Thyroid gland (tissue), 4 donors: ENCODE results near the gene MAGI2. TPM values are rescaled to one million over a fixed set of nuclear protein-coding genes. Genes with fewer than 3 reads are reported as not detected.

ENCODE experiments used
- DNase-seq, 2 donors: peaks; one replicate each; pipeline ENCODE4 v3.0.0-alpha.2; 2019
- H3K27ac ChIP-seq, 3 donors: fragments of 200-600 bp; sonication (generic); 1 replicate in 2 of 3; 2 replicates in 1 of 3; pipeline ENCODE4 v1.5.1; 2016 to 2019; ENCODE audit warnings: mild to moderate bottlenecking in 1 of 3, moderate library complexity in 1 of 3
- H3K27me3 ChIP-seq: fragments of 200-600 bp; sonication (generic); one replicate; pipeline ENCODE4 v1.5.1; 2019
- H3K36me3 ChIP-seq, 2 donors: fragments of 200-600 bp; sonication (generic); one replicate each; pipeline ENCODE4 v1.5.1; 2016 to 2019
- H3K4me1 ChIP-seq, 2 donors: fragments of 200-600 bp; sonication (generic); one replicate each; pipeline ENCODE4 v1.5.1; 2017 to 2019
- H3K4me3 ChIP-seq, 3 donors: fragments of 200-600 bp; sonication (generic); replicated peaks in 1 of 3; 1 replicate in 2 of 3; 2 replicates in 1 of 3; pipeline ENCODE4 v1.5.1; 2016; ENCODE audit warnings: mild to moderate bottlenecking in 1 of 3
- H3K9me3 ChIP-seq: fragments of 200-600 bp; sonication (generic); one replicate; pipeline ENCODE4 v1.5.1; 2017
- POLR2A ChIP-seq, 2 donors: fragments of 450-650 bp; IDR thresholded peaks; one replicate each; pipeline ENCODE4 v1.6.1; 2017; ENCODE audit warnings: antibody characterized with exemption in 2 of 2, mild to moderate bottlenecking in 2 of 2, moderate library complexity in 1 of 2
- WGBS, 2 donors: methylation state at CpG; one replicate each; pipeline ENCODE4 v1.1.5; 2017; 5-methylcytosine and 5-hydroxymethylcytosine counted together
- intact Hi-C: fragments of 100-400 bp; cut with DNase I; formaldehyde crosslinking; loops from one replicate; pipeline ENCODE4 v1.15.1; 2023
- total RNA-seq, 4 donors: library from RNA; depleted of rRNA; stranded (reverse); fragments of >200 nt; gene quantifications; one replicate each; pipeline ENCODE4 v1.2.3, GENCODE V29; 2016
- TF ChIP-seq, protein P1 (sequence below), 6 experiments: fragments of 200-600 bp in 3 of 6; fragments of 450-650 bp in 3 of 6; sonication (generic) in 3 of 6; IDR thresholded peaks; one replicate each; pipeline ENCODE4 v1.5.1; 2016 to 2019; ENCODE audit warnings: antibody characterized with exemption in 6 of 6, mild to moderate bottlenecking in 2 of 6, inconsistent platforms in 1 of 6, moderate library complexity in 1 of 6

Gene MAGI2
- total RNA-seq, 4 donors from 2014 or later, result 20.7 to 31.1 (median 26.0) TPM

DNA sequence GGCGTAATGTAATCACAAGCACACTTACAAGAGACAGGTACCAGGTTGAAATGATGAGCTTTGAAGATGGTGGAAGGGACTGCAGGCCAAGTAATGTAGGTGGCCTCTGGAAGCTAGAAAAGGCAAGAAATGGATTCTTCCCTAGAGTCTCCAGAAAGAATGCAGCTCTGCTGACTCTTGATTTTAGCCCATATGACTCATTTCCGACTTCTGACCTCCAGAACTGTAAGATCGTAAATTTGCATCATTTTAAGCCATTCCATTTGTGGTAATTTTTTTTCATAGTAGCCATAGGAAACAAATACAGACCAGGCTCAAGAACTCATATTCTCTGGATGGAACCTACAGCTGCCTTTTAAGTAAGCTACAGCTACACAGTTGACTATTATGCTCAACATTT, 315.5 kb downstream of the MAGI2 start:
- no peaks in the 10 kb centered on the region for H3K9me3 ChIP-seq
- TF ChIP-seq POLR2A (IDR thresholded peaks at IDR 0.05), result no peak
- TF ChIP-seq, protein P1, sequence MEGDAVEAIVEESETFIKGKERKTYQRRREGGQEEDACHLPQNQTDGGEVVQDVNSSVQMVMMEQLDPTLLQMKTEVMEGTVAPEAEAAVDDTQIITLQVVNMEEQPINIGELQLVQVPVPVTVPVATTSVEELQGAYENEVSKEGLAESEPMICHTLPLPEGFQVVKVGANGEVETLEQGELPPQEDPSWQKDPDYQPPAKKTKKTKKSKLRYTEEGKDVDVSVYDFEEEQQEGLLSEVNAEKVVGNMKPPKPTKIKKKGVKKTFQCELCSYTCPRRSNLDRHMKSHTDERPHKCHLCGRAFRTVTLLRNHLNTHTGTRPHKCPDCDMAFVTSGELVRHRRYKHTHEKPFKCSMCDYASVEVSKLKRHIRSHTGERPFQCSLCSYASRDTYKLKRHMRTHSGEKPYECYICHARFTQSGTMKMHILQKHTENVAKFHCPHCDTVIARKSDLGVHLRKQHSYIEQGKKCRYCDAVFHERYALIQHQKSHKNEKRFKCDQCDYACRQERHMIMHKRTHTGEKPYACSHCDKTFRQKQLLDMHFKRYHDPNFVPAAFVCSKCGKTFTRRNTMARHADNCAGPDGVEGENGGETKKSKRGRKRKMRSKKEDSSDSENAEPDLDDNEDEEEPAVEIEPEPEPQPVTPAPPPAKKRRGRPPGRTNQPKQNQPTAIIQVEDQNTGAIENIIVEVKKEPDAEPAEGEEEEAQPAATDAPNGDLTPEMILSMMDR (IDR thresholded peaks at IDR 0.05), result no peak
- WGBS, 2 donors, result 92 to 95% methylated on average over 3 of the region's 3 CpGs
- no peak overlapping the region for H3K4me3 ChIP-seq
- no peaks in the 10 kb centered on the region for H3K4me1 ChIP-seq
- H3K27me3 ChIP-seq, result no peaks in the 10 kb centered on the region
- no peak overlapping the region for H3K27ac ChIP-seq
- intact Hi-C loops, result no loop called here
- no peaks in the 10 kb centered on the region for H3K36me3 ChIP-seq
- no peak for DNase-seq

DNA sequence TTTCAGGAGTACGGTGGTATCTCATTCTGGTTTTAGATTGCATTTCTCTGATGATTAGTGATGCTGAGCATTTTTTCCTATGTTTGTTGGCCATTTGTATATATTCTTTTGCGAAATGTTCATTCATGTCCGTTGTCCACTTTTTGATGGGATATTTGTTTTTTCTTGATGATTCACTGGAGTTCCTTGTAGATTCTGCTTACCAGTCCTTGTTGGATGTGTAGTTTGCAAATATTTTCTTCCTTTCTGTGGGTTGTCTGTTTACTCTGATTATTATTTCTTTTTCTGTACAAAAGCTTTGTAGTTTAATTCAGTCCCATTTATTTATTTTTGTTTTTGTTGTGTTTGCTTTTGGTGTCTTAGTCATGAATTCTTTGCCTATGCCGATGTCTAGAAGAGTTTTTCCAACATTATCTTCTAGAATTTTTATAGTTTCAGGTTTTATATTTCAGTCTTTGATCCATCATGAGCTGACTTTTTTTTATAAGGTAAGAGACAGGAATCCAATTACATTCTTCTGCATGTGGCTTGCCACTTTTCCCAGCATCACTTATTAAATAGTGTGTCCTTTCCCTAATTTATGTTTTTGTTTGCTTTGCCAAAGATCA, 320.5 kb downstream of the MAGI2 start:
- Histone ChIP-seq H3K27me3 (no peaks in the 10 kb centered on the region), H3K27ac (no peak overlapping the region), H3K9me3 (no peaks in the 10 kb centered on the region), H3K4me3 (no peak overlapping the region), H3K36me3 (no peaks in the 10 kb centered on the region), H3K4me1 (no peaks in the 10 kb centered on the region)
- intact Hi-C loops, result no loop called here
- DNase-seq, result no peak
- TF ChIP-seq, protein P1 (IDR thresholded peaks at IDR 0.05), result no peak
- no peak for TF ChIP-seq POLR2A (IDR thresholded peaks at IDR 0.05)
- WGBS, 2 donors, result 92 to 95% methylated on average over 4 of the region's 4 CpGs

DNA sequence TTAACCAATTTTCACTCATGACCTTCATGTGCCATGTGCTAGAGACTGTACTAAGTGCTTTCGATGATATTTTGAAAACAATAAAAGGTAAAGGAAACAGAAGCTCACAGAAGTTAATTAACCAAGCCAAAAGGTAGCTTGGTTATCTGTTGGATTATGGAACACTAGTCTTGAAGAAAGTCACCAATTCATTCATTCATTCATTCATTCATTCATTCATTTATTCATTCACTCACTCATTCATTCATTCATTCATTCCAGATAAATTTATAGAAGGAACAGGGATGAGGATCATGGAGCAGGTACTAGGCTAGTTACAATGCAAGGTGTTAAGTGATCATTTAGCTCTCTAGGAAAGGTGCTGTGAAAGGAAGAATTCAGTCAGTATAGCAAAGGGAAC, 322.8 kb downstream of the MAGI2 start:
- intact Hi-C loops, result no loop called here
- WGBS, 2 donors, result 93 to 98% methylated on average over 1 of the region's 1 CpG
- H3K4me1 ChIP-seq, result no peaks in the 10 kb centered on the region
- no peak overlapping the region for H3K4me3 ChIP-seq
- H3K27ac ChIP-seq, result no peak overlapping the region
- DNase-seq, result no peak
- no peaks in the 10 kb centered on the region for H3K9me3 ChIP-seq
- H3K36me3 ChIP-seq, result no peaks in the 10 kb centered on the region
- H3K27me3 ChIP-seq, result no peaks in the 10 kb centered on the region
- no peak for TF ChIP-seq POLR2A (IDR thresholded peaks at IDR 0.05)
- TF ChIP-seq, protein P1 (IDR thresholded peaks at IDR 0.05), result no peak

DNA sequence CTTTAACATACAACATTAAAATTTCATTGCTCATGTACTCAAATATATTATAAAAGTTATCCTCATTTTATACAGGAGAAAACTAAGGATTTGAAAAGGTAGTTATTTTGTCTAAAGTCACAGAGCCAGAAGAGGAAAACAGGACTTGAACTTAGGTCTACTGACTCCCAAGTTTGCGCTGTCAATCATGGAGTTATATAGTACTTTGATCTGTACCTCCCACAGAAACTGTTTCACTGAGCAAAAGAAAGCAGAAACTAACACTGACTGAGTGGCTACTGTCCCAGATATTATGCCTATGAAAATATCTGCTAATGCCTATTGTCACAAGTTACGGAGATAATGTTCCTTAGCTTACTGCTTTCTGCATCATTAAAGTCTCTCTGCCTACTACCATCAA, 329.1 kb downstream of the MAGI2 start:
- Histone ChIP-seq H3K27me3 (no peaks in the 10 kb centered on the region), H3K9me3 (no peaks in the 10 kb centered on the region), H3K4me1 (no peaks in the 10 kb centered on the region), H3K36me3 (no peaks in the 10 kb centered on the region), H3K27ac (no peak overlapping the region), H3K4me3 (no peak overlapping the region)
- intact Hi-C loops, result no loop called here
- no peak for DNase-seq
- TF ChIP-seq POLR2A (IDR thresholded peaks at IDR 0.05), result no peak
- TF ChIP-seq, protein P1 (IDR thresholded peaks at IDR 0.05), result no peak
- 98% methylated on average over 2 of the region's 2 CpGs for WGBS, 2 donors

DNA sequence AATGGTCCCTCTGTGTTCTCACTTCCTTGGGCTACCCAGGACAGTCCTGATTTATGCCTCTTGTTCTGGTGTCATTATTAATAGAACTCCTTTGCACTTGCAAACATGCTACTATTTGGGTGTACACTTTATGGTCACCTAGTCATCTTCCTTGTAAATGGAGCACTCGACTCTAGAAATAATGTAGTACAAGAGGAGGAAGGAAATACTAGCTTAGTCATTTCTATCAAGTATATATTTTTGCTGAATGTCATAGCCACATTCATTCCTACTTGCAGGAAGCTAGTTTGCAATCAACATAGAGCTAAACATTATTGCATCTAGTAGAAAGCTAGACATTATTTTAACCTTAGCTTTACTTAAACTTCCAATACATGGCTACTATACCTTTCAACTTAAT, 335.3 kb downstream of the MAGI2 start:
- Histone ChIP-seq H3K36me3 (no peaks in the 10 kb centered on the region), H3K4me3 (no peak overlapping the region), H3K9me3 (no peaks in the 10 kb centered on the region), H3K27ac (no peak overlapping the region), H3K4me1 (no peaks in the 10 kb centered on the region), H3K27me3 (no peaks in the 10 kb centered on the region)
- intact Hi-C loops, result no loop called here
- no peak for TF ChIP-seq POLR2A (IDR thresholded peaks at IDR 0.05)
- TF ChIP-seq, protein P1 (IDR thresholded peaks at IDR 0.05), result no peak
- WGBS, 2 donors, result 73 to 77% methylated on average over 1 of the region's 1 CpG
- DNase-seq, result no peak
